GM21529 (cell line): Measurements from ENCODE around the gene APOL2.
"Not testable (repeated sequence)": the region's sequence is repeated elsewhere in the genome, so short reads cannot be mapped to it uniquely, and the experiment has no call there.

Experiments
- ATAC-seq: cut with Tn5 transposase; IDR thresholded peaks from one replicate; pipeline ENCODE4 v1.9.1; 2021; ENCODE audit not compliant: unreplicated experiment

Gene APOL2

GRCh38 chr22:36239401-36240171 lies at the start of gene APOL2:
Gene APOL2, minus strand, starts transcription at chr22:36239527. Its CDS starts 6,365 bp downstream, at chr22:36233162.
- peak; percentile 87 for ATAC-seq

- ATAC-seq: no peak
Measured at GRCh38 chr22:36288571-36289405, 49.5 kb upstream of the APOL2 start.

- ATAC-seq: no peak
Measured at GRCh38 chr22:36287881-36288515, 48.7 kb upstream of the APOL2 start.

GRCh38 chr22:36286096-36286957 lies 47.0 kb upstream of the APOL2 start:
- no peak for ATAC-seq

GRCh38 chr22:36285545-36285944 lies 46.2 kb upstream of the APOL2 start:
- no peak for ATAC-seq

- ATAC-seq: no peak
Measured at GRCh38 chr22:36285017-36285416, 45.7 kb upstream of the APOL2 start.

GRCh38 chr22:36284171-36284571 lies 44.8 kb upstream of the APOL2 start:
- no peak for ATAC-seq

GRCh38 chr22:36282328-36282831 lies 43.1 kb upstream of the APOL2 start:
- no peak for ATAC-seq

- no peak for ATAC-seq
Measured at GRCh38 chr22:36281781-36282327, 42.5 kb upstream of the APOL2 start.

GRCh38 chr22:36280379-36280778 lies 41.1 kb upstream of the APOL2 start:
- ATAC-seq: no peak

- ATAC-seq: no peak
Measured at GRCh38 chr22:36279219-36279666, 39.9 kb upstream of the APOL2 start.

- no peak for ATAC-seq
Measured at GRCh38 chr22:36277482-36278291, 38.4 kb upstream of the APOL2 start.

GRCh38 chr22:36274531-36274930 lies 35.2 kb upstream of the APOL2 start:
- ATAC-seq: no peak

- ATAC-seq: not testable (repeated sequence)
Measured at GRCh38 chr22:36271951-36272350, 32.6 kb upstream of the APOL2 start.

- ATAC-seq: not testable (repeated sequence)
Measured at GRCh38 chr22:36271231-36271630, 31.9 kb upstream of the APOL2 start.

- no peak for ATAC-seq
Measured at GRCh38 chr22:36267896-36268485, 28.7 kb upstream of the APOL2 start.

- ATAC-seq: no peak
Measured at GRCh38 chr22:36267058-36267457, 27.7 kb upstream of the APOL2 start.

GRCh38 chr22:36263886-36264664 lies 24.7 kb upstream of the APOL2 start:
- ATAC-seq: not testable (repeated sequence)
